ENCODE data around the gene TCTN3. TPM values are rescaled to one million over a fixed set of nuclear protein-coding genes. Genes with fewer than 3 reads are reported as not detected.
"Not testable (repeated sequence)": the region's sequence is repeated elsewhere in the genome, so short reads cannot be mapped to it uniquely, and the experiment has no call there.

TCTN3 gene
- total and polyA plus RNA-seq, 4 donors, result 15.1 to 18.3 (median 17.3) TPM

DNA sequence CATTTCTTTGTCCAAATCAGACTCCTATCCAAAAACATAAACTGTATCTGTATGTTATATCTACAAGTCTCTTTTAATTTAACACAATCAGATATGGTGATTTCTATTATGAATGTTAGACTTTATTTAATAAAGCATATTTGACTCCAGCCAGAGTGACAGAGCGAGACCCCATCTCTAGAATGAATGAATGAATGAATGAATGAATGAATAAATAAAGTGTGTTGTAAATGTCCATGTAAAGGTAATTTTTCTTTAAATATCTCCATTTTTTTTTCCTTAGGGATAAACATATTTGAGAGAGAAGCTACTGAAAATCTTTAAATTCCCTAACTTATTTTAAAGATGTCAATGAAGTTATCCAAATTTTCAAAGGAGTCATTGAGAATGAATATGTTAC, 19.1 kb downstream of the TCTN3 start:
- DNase-seq (ENCODE audit: low spot score), result no peak
- no peak overlapping the region for H3K4me3 ChIP-seq (ENCODE audit: low read depth in 1 of 3, low read length in 3 of 3)
- H3K4me1 ChIP-seq (ENCODE audit: control insufficient read depth in 4 of 4, insufficient read depth in 4 of 4, low read length in 3 of 4), result no peaks in the 10 kb centered on the region
- H3K9ac ChIP-seq (ENCODE audit: low read depth in 1 of 2, low read length in 2 of 2), result no peak overlapping the region
- H3K27ac ChIP-seq (ENCODE audit: low read depth in 1 of 2, low read length in 2 of 2), result no peak overlapping the region
- H3K27me3 ChIP-seq (ENCODE audit: control insufficient read depth in 4 of 4, insufficient read depth in 4 of 4, low read length in 3 of 4), result no peaks in the 10 kb centered on the region
- WGBS, result 98% methylated on average over 1 of the region's 1 CpG
- TF ChIP-seq, protein P1, sequence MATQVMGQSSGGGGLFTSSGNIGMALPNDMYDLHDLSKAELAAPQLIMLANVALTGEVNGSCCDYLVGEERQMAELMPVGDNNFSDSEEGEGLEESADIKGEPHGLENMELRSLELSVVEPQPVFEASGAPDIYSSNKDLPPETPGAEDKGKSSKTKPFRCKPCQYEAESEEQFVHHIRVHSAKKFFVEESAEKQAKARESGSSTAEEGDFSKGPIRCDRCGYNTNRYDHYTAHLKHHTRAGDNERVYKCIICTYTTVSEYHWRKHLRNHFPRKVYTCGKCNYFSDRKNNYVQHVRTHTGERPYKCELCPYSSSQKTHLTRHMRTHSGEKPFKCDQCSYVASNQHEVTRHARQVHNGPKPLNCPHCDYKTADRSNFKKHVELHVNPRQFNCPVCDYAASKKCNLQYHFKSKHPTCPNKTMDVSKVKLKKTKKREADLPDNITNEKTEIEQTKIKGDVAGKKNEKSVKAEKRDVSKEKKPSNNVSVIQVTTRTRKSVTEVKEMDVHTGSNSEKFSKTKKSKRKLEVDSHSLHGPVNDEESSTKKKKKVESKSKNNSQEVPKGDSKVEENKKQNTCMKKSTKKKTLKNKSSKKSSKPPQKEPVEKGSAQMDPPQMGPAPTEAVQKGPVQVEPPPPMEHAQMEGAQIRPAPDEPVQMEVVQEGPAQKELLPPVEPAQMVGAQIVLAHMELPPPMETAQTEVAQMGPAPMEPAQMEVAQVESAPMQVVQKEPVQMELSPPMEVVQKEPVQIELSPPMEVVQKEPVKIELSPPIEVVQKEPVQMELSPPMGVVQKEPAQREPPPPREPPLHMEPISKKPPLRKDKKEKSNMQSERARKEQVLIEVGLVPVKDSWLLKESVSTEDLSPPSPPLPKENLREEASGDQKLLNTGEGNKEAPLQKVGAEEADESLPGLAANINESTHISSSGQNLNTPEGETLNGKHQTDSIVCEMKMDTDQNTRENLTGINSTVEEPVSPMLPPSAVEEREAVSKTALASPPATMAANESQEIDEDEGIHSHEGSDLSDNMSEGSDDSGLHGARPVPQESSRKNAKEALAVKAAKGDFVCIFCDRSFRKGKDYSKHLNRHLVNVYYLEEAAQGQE (IDR thresholded peaks at IDR 0.05), result no peak
- TF ChIP-seq TAF1 (conservative IDR thresholded peaks at IDR 0.05), result no peak
- no peak for TF ChIP-seq HNF4G (IDR thresholded peaks at IDR 0.05)
- TF ChIP-seq SP1 (IDR thresholded peaks at IDR 0.05), result no peak
- no peak for TF ChIP-seq RAD21 (IDR thresholded peaks at IDR 0.05)
- TF ChIP-seq, protein P2, sequence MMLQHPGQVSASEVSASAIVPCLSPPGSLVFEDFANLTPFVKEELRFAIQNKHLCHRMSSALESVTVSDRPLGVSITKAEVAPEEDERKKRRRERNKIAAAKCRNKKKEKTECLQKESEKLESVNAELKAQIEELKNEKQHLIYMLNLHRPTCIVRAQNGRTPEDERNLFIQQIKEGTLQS (IDR thresholded peaks at IDR 0.05), result no peak
- TF ChIP-seq FOXA1 (IDR thresholded peaks at IDR 0.05), result no peak
- no peak for TF ChIP-seq GABPA (IDR thresholded peaks at IDR 0.05 in 1 of 2, conservative IDR thresholded peaks at IDR 0.05 in 1 of 2)
- H3K9me3 ChIP-seq (ENCODE audit: control insufficient read depth in 4 of 4, low read length in 3 of 4), result no peaks in the 10 kb centered on the region
- peaks cover 0 to 13% (median 2%) of the 10 kb centered on the region in 4 donors for H3K36me3 ChIP-seq (ENCODE audit: control insufficient read depth in 4 of 4, insufficient read depth in 3 of 4, low read depth in 1 of 4, low read length in 3 of 4)

DNA sequence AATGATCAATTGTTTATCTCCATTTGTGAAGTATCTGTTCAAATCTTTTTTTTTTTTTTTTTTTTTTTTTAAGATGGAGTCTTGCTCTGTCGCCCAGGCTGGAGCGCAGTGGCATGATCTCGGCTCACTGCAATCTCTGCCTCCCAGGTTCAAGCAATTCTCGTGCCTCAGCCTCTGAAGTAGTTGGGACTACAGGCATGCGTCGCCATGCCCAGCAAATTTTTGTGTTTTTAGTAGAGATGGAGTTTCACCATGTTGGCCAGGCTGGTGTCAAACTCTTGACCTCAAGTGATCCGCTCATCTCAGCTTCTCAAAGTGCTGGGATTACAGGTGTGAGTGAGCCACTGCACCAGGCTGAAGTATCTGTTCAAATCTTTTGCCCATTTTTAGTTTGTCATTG, 21.1 kb downstream of the TCTN3 start:
- not testable (repeated sequence) for H3K4me3 ChIP-seq (ENCODE audit: low read depth in 1 of 3, low read length in 3 of 3); H3K9me3 ChIP-seq (ENCODE audit: control insufficient read depth in 4 of 4, low read length in 3 of 4); H3K4me1 ChIP-seq (ENCODE audit: control insufficient read depth in 4 of 4, insufficient read depth in 4 of 4, low read length in 3 of 4); H3K27me3 ChIP-seq (ENCODE audit: control insufficient read depth in 4 of 4, insufficient read depth in 4 of 4, low read length in 3 of 4); H3K27ac ChIP-seq (ENCODE audit: low read depth in 1 of 2, low read length in 2 of 2); DNase-seq (ENCODE audit: low spot score); H3K9ac ChIP-seq (ENCODE audit: low read depth in 1 of 2, low read length in 2 of 2); H3K36me3 ChIP-seq (ENCODE audit: control insufficient read depth in 4 of 4, insufficient read depth in 3 of 4, low read depth in 1 of 4, low read length in 3 of 4)
- WGBS, result over 99% methylated on average over 7 of the region's 7 CpGs

DNA sequence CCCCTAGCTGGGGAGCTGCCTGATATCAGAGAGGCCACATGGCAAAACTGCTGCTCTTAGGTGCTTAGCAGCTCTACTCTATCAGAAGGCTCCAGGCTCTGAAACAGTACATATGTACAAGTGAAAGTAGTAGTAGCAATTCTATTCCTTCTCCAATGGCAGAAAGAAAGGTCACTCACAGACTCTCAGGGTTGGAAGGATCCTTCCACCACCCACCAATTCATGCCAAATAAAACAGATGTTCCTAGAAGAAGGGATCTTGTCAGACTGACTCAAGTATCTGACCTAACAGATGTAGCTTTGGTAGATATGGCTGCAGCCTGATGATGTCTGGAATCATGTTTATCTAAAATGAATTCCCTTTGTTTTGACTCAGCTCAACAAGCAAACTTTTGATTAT, 29.2 kb downstream of the TCTN3 start:
- peak; percentile 47 for DNase-seq (ENCODE audit: low spot score)
- no peak for TF ChIP-seq RXRA (IDR thresholded peaks at IDR 0.05)

GRCh38 chr10:95663496-95663895, 30.2 kb downstream of the TCTN3 start:
- H3K9me3 ChIP-seq (ENCODE audit: control insufficient read depth in 4 of 4, low read length in 3 of 4), result no peaks in the 10 kb centered on the region
- no peak overlapping the region for H3K9ac ChIP-seq (ENCODE audit: low read depth in 1 of 2, low read length in 2 of 2)
- no peak overlapping the region for H3K4me3 ChIP-seq (ENCODE audit: low read depth in 1 of 3, low read length in 3 of 3)
- peaks cover 0 to 4% (median 1%) of the 10 kb centered on the region in 4 donors for H3K36me3 ChIP-seq (ENCODE audit: control insufficient read depth in 4 of 4, insufficient read depth in 3 of 4, low read depth in 1 of 4, low read length in 3 of 4)
- no peak for DNase-seq (ENCODE audit: low spot score)
- no peaks in the 10 kb centered on the region for H3K27me3 ChIP-seq (ENCODE audit: control insufficient read depth in 4 of 4, insufficient read depth in 4 of 4, low read length in 3 of 4)
- no peak overlapping the region for H3K27ac ChIP-seq (ENCODE audit: low read depth in 1 of 2, low read length in 2 of 2)
- 12% methylated on average over 1 of the region's 1 CpG for WGBS
- H3K4me1 ChIP-seq (ENCODE audit: control insufficient read depth in 4 of 4, insufficient read depth in 4 of 4, low read length in 3 of 4), result peaks cover 2 to 20% (median 10%) of the 10 kb centered on the region in 4 donors
- TF ChIP-seq RXRA (IDR thresholded peaks at IDR 0.05) (peak in 1 of 2 donors; percentile 36), JUND (IDR thresholded peaks at IDR 0.05) (no peak)

More for the DNA sequence above, 29.2 kb downstream of the TCTN3 start:
- no peak overlapping the region for H3K9ac ChIP-seq (ENCODE audit: low read depth in 1 of 2, low read length in 2 of 2)
- H3K4me1 ChIP-seq (ENCODE audit: control insufficient read depth in 4 of 4, insufficient read depth in 4 of 4, low read length in 3 of 4), result peaks cover 2 to 20% (median 10%) of the 10 kb centered on the region in 4 donors
- H3K27me3 ChIP-seq (ENCODE audit: control insufficient read depth in 4 of 4, insufficient read depth in 4 of 4, low read length in 3 of 4), result no peaks in the 10 kb centered on the region
- no peaks in the 10 kb centered on the region for H3K9me3 ChIP-seq (ENCODE audit: control insufficient read depth in 4 of 4, low read length in 3 of 4)
- peaks cover 0 to 8% (median 2%) of the 10 kb centered on the region in 4 donors for H3K36me3 ChIP-seq (ENCODE audit: control insufficient read depth in 4 of 4, insufficient read depth in 3 of 4, low read depth in 1 of 4, low read length in 3 of 4)
- no peak overlapping the region for H3K4me3 ChIP-seq (ENCODE audit: low read depth in 1 of 3, low read length in 3 of 3)
- no peak overlapping the region for H3K27ac ChIP-seq (ENCODE audit: low read depth in 1 of 2, low read length in 2 of 2)
